Stomach smooth muscle (tissue), 2 donors: ENCODE results near the gene SIGLEC9.

Experiments used
- H3K27ac ChIP-seq: one replicate; pipeline ENCODE4 v1.7.0; 2013; ENCODE audit warnings: mild to moderate bottlenecking, low read length, inconsistent platforms
- H3K27me3 ChIP-seq, 2 donors: one replicate each; pipeline ENCODE4 v1.7.0; 2013; ENCODE audit warnings: low read length in 2 of 2; ENCODE audit not compliant: insufficient read depth in 2 of 2, control insufficient read depth in 1 of 2
- H3K36me3 ChIP-seq, 2 donors: one replicate each; pipeline ENCODE4 v1.7.0; 2013; ENCODE audit warnings: low read length in 2 of 2; ENCODE audit not compliant: control insufficient read depth in 2 of 2, insufficient read depth in 2 of 2
- H3K4me1 ChIP-seq: one replicate; pipeline ENCODE4 v1.7.0; 2013; ENCODE audit warnings: low read length; ENCODE audit not compliant: control insufficient read depth, insufficient read depth
- H3K4me3 ChIP-seq, 2 donors: one replicate each; pipeline ENCODE4 v1.7.0; 2013; ENCODE audit warnings: low read length in 2 of 2
- H3K9ac ChIP-seq, 2 donors: one replicate each; pipeline ENCODE4 v1.7.0; 2013; ENCODE audit warnings: low read length in 2 of 2, mild to moderate bottlenecking in 1 of 2
- H3K9me3 ChIP-seq, 2 donors: one replicate each; pipeline ENCODE4 v1.7.0; 2013; ENCODE audit warnings: low read length in 2 of 2; ENCODE audit not compliant: control insufficient read depth in 2 of 2
- donor health status: healthy.
- donor health status: Pancreatic carcinoma.

Gene SIGLEC9

DNA sequence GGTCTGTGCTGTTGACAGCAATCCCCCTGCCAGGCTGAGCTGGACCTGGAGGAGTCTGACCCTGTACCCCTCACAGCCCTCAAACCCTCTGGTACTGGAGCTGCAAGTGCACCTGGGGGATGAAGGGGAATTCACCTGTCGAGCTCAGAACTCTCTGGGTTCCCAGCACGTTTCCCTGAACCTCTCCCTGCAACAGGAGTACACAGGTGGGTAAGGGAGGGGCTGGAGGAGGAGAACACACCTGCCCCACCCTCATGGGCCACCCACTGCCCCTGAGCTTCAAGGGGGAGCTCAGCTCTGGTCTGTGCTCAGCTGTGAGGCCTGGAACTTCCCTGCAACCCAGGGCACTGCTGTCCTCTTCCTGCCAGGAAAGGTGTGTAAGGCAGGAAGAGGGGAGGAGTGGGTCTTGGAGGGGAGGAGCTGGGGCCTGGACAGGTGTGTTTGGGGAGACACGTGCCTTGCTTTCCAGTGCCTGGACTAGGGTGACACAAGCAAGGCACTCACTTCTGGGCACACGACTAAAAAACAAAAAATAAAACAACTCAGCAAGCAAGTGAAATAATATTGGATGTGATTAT, 21.3 kb downstream of the SIGLEC9 start:
- Histone ChIP-seq H3K4me1 (no peaks in the 10 kb centered on the region), H3K9ac (no peak overlapping the region), H3K9me3 (no peaks in the 10 kb centered on the region), H3K27me3 (peaks cover 2 to 4% of the 10 kb centered on the region in 2 donors), H3K36me3 (no peaks in the 10 kb centered on the region), H3K27ac (no peak overlapping the region), H3K4me3 (no peak overlapping the region)

GRCh38 chr19:51146751-51147150, 22.0 kb downstream of the SIGLEC9 start:
- Histone ChIP-seq H3K27ac (no peak overlapping the region), H3K9me3 (peaks cover 0 to under 1% of the 10 kb centered on the region in 2 donors), H3K36me3 (no peaks in the 10 kb centered on the region), H3K9ac (no peak overlapping the region), H3K4me3 (no peak overlapping the region), H3K27me3 (peaks cover 0 to 4% of the 10 kb centered on the region in 2 donors), H3K4me1 (no peaks in the 10 kb centered on the region)

GRCh38 chr19:51147663-51148062, 23.0 kb downstream of the SIGLEC9 start:
- no peak overlapping the region for H3K4me3 ChIP-seq
- no peaks in the 10 kb centered on the region for H3K36me3 ChIP-seq
- H3K9ac ChIP-seq, result no peak overlapping the region
- no peak overlapping the region for H3K27ac ChIP-seq
- peaks cover 0 to 4% of the 10 kb centered on the region in 2 donors for H3K27me3 ChIP-seq
- H3K4me1 ChIP-seq, result no peaks in the 10 kb centered on the region
- peaks cover 0 to 2% of the 10 kb centered on the region in 2 donors for H3K9me3 ChIP-seq

- no peak overlapping the region for H3K9ac ChIP-seq
- no peak overlapping the region for H3K4me3 ChIP-seq
These were observed 23.9 kb downstream of the SIGLEC9 start for GRCh38 chr19:51148580-51148979.

GRCh38 chr19:51150627-51151026, 25.9 kb downstream of the SIGLEC9 start:
- peaks cover 0 to 10% of the 10 kb centered on the region in 2 donors for H3K27me3 ChIP-seq
- no peak overlapping the region for H3K27ac ChIP-seq
- H3K36me3 ChIP-seq, result no peaks in the 10 kb centered on the region
- H3K9ac ChIP-seq, result no peak overlapping the region
- no peaks in the 10 kb centered on the region for H3K4me1 ChIP-seq
- H3K9me3 ChIP-seq, result peaks cover 0 to 2% of the 10 kb centered on the region in 2 donors
- no peak overlapping the region for H3K4me3 ChIP-seq

More at GRCh38 chr19:51148580-51148979, 23.9 kb downstream of the SIGLEC9 start:
- no peaks in the 10 kb centered on the region for H3K4me1 ChIP-seq
- H3K27me3 ChIP-seq, result peaks cover 0 to 4% of the 10 kb centered on the region in 2 donors
- H3K9me3 ChIP-seq, result peaks cover 0 to 2% of the 10 kb centered on the region in 2 donors
- no peak overlapping the region for H3K27ac ChIP-seq
- H3K36me3 ChIP-seq, result no peaks in the 10 kb centered on the region

GRCh38 chr19:51156710-51157109, 32.0 kb downstream of the SIGLEC9 start:
- Histone ChIP-seq H3K4me3 (no peak overlapping the region), H3K27me3 (peaks cover 0 to 29% of the 10 kb centered on the region in 2 donors), H3K9ac (no peak overlapping the region), H3K36me3 (no peaks in the 10 kb centered on the region), H3K4me1 (no peaks in the 10 kb centered on the region), H3K9me3 (peaks cover 0 to 2% of the 10 kb centered on the region in 2 donors), H3K27ac (no peak overlapping the region)

DNA sequence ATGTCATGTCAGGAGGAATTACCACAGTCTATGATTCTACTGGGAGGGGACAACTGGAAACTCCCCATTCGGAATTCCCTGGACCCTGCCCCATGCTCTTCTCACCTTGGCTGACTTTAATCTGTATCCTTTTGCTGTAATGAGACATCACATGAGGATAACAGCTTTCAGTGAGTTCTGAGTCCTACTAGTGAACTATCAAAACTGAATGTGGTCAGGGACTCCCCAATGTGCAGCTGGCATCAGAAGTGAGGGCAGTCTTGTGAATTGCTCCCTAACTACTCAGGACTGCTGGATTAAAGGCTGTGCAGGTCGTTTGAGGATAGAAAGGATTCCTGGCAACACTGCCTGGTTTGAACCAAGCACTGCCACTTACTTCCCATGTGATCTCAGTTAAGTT, 32.6 kb downstream of the SIGLEC9 start:
- Histone ChIP-seq H3K9ac (no peak overlapping the region), H3K9me3 (no peaks in the 10 kb centered on the region), H3K36me3 (no peaks in the 10 kb centered on the region), H3K27me3 (peaks cover 0 to 29% of the 10 kb centered on the region in 2 donors), H3K27ac (no peak overlapping the region), H3K4me3 (no peak overlapping the region), H3K4me1 (no peaks in the 10 kb centered on the region)

DNA sequence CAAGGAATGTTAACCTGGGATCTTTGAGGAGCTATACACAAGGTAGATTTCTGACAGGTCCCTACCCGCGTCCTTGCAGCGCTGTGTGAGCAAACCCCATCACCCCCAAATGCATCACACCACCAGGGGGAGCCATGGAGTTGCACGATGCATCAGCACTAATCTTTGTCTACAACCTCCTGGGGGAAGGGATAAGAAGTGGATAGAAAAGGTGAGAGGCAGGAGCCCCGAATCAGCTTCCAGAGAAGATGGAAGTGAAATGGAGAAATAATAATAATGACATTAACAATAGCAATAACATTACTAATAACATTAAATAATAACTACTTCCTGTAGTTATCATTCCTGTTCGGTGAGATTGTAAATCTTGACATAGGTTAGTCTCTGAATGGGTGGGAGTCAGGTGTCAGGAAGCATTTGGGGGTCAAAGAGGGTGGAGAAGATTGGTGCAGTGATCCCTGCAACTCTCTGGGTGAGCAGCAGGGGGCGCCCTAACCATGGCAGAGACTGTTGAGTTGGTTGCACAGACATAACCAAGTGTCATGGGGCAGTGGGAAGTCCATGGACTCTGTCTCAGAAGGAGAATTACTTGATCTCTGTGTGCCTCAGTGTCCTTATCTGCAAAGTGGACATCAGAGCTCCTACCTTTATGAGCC, 33.9 kb downstream of the SIGLEC9 start:
- no peak overlapping the region for H3K9ac ChIP-seq
- no peak overlapping the region for H3K4me3 ChIP-seq
- peaks cover 0 to 28% of the 10 kb centered on the region in 2 donors for H3K27me3 ChIP-seq
- no peaks in the 10 kb centered on the region for H3K4me1 ChIP-seq
- H3K9me3 ChIP-seq, result no peaks in the 10 kb centered on the region
- no peak overlapping the region for H3K27ac ChIP-seq
- H3K36me3 ChIP-seq, result no peaks in the 10 kb centered on the region

DNA sequence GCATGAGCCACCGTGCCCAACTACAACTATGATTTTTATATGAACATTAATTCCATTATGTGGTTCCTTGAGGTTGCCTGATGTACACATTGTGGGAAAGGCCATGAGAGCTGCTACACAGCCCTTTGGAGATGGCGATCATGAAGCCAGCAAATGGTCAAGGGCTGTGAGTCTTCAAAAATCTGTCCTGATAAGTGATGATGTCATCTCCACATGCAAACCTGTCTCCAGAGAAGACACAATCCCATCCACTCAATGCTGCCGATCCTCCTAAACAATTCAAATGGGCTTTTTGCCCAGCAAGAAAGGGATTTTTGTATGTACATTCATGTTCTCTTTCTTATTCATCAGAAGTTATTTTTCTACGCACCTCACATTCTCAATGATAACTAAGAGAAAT, 35.0 kb downstream of the SIGLEC9 start:
- Histone ChIP-seq H3K36me3 (no peaks in the 10 kb centered on the region), H3K9me3 (no peaks in the 10 kb centered on the region), H3K9ac (no peak overlapping the region), H3K4me3 (no peak overlapping the region), H3K4me1 (no peaks in the 10 kb centered on the region), H3K27me3 (peaks cover 2 to 22% of the 10 kb centered on the region in 2 donors), H3K27ac (no peak overlapping the region)

DNA sequence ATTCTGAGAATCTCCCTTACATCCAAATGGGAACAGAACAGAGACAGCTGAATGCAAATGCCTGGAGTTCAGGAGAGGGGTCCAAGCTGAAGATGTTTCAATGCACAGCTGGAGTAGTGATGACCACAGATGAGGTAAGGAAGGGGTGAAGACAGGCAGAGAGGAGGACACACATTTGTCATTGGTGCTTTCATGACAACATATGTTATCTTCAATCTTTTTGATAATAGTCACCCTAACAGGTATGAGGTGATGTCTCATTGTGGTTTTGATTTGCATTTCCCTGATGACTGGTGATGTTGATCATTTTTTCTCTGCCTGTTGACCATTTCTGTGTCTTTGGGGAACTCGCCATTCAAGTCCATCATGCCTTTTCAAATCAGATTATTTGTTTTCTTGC, 36.6 kb downstream of the SIGLEC9 start:
- H3K4me3 ChIP-seq, result no peak overlapping the region
- no peaks in the 10 kb centered on the region for H3K36me3 ChIP-seq
- no peak overlapping the region for H3K27ac ChIP-seq

GRCh38 chr19:51161867-51162496, 37.3 kb downstream of the SIGLEC9 start:
- Histone ChIP-seq H3K27ac (no peak overlapping the region), H3K36me3 (no peaks in the 10 kb centered on the region), H3K4me3 (no peak overlapping the region), H3K4me1 (no peaks in the 10 kb centered on the region), H3K9me3 (no peaks in the 10 kb centered on the region), H3K9ac (no peak overlapping the region), H3K27me3 (peaks cover 2 to 19% of the 10 kb centered on the region in 2 donors)

More for the DNA sequence above, 36.6 kb downstream of the SIGLEC9 start:
- H3K9ac ChIP-seq, result no peak overlapping the region
- no peaks in the 10 kb centered on the region for H3K9me3 ChIP-seq
- peaks cover 2 to 19% of the 10 kb centered on the region in 2 donors for H3K27me3 ChIP-seq
- H3K4me1 ChIP-seq, result no peaks in the 10 kb centered on the region
